Stimulated activated CD4-positive, alpha-beta T cell treated with anti-CD3 and anti-CD28 coated beads, Interleukin-12 subunit alpha, Interleukin-12 subunit beta, amount 100 ng/mL, for 24 hours (primary cell): ENCODE measurements around the gene YKT6.
"Not testable (repeated sequence)": the region's sequence is repeated elsewhere in the genome, so short reads cannot be mapped to it uniquely, and the experiment has no call there.

Experiments
- DNase-seq, 2 experiments: peaks; one replicate each; pipeline ENCODE4 v3.0.0-alpha.2; 2020; ENCODE audit warnings: low read depth in 2 of 2

Gene YKT6

GRCh38 chr7:44193011-44193802 is 7.6 kb upstream of the YKT6 start:
- DNase-seq: no peak

DNA sequence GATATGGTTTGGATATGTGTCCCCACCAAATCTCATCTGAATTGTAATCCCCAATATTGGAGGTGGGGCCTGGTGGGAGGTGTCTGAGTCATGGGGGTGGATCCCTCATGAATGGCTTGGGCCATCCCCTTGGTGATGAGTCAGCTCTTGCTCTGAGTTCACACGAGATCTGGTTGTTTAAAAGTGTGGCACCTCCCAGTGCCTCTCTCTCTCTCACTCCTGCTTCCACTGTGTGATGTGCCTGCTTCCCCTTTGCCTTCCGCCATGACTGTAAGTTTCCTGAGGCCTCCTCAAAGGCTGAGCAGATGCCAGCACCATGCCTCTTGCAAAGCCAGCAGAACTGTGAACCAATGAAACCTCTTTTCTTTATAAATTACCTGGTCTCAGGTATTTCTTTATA is 6.7 kb upstream of the YKT6 start:
- DNase-seq: peak; percentile 23 to 29

GRCh38 chr7:44194562-44195145 is 6.1 kb upstream of the YKT6 start:
- no peak for DNase-seq

- no peak for DNase-seq
These were observed 4.9 kb upstream of the YKT6 start for GRCh38 chr7:44195889-44196288.

- DNase-seq: peak in 1 of 2 experiments; percentile 12
These were observed 4.3 kb upstream of the YKT6 start for GRCh38 chr7:44196450-44196872.

DNA sequence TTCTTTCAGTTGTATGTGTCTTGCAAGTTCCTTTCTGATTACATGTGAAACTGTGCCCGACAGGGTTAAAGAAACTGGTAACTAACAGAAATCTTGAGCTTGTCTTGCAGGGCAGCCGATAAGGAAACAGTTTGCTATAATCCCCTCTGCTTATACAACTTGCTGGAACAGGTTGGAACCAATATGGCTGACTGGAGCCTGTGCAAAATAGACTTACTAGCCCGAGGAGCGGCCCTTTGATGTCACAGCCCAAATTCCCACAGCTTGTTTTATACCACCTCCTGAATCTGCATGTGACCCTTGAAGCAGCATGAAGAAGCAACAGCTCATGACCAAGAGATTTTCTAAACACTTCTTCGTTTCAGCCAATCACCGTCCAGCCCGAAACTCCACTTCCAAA is 3.3 kb upstream of the YKT6 start:
- DNase-seq: no peak

DNA sequence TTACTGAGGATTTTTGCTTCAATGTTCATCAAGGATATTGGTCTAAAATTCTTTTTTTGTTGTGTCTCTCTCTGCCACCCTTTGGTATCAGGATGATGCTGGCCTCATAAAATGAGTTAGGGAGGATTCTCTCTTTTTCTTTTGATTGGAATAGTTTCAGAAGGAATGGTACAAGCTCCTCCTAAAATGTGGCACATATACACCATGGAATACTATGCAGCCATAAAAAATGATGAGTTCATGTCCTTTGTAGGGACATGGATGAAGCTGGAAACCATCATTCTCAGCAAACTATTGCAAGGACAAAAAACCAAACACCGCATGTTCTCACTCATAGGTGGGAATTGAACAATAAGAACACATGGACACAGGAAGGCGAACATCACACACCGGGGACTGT is 615 bp upstream of the YKT6 start:
- not testable (repeated sequence) for DNase-seq

- no peak for DNase-seq
These were observed 1.0 kb downstream of the YKT6 start for GRCh38 chr7:44201813-44202212.

DNA sequence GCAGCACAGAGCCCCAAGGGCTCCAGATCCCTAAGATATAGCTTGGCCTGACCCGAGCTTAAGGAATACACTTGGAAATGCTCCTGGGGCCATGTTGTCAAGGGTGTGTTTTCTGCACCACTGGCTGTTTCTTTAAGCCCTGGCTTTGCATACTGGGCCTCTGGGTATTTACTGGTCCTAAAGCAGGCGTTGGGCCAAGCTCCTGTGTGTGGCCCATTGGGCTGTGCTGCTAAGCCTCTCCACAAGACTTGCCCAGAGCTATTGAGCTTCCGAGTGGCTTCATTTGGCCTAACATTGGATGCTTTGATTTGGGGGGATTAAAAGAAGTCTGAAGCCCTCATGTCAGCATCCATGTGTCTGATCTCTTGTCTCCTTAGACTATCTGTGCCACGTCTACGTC is 5.2 kb downstream of the YKT6 start:
- no peak for DNase-seq

- DNase-seq: no peak
These were observed 7.3 kb downstream of the YKT6 start for GRCh38 chr7:44208085-44208484.

DNA sequence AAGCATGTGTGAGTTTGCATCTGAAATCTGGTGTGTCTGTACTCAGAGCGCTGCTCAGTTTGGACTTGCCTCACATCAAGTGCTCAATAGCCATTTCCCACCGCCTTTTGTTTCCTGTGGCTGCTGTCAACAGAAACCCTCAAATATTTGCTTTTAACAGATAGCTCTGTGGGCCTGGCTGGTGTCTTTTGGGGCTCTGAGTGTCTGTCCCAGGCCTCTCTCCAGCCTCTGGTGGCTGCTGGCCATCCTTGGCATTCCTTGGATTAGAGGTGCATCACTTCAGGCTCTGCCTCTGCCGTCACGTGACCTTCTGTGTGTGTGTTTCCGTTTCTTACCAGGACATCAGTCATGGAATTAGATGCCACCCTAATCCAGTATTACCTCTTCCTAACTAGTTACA is 9.3 kb downstream of the YKT6 start:
- DNase-seq: no peak

DNA sequence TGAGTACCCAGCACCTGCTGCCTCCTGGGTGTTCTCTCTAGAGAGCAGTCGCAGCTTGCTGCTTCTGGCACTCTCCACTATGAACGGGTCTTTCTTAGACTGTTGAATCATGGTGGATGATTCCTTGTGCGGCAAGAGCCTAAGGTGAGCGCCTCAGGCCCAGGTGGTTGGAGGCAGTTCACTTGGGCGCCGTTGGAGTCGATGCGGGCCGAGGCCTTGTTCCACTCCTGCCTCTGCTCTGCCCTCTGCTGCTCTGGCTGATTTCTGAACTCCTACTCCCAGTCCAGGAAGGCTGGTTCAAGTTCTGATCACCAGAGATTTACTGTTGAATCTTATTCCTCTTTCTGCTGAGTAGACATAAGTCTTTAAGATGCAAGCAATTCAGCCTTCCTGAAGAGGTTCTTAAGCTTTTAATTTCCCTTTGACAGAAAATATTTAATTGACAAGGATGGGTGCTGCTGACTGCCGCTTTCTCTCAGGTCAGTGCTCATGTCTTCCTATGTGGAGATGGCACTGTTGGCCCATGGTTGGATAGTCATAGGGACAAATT is 10.4 kb downstream of the YKT6 start:
- no peak for DNase-seq

- DNase-seq: no peak
These were observed 11.2 kb downstream of the YKT6 start for GRCh38 chr7:44212018-44212417.

- DNase-seq: no peak
These were observed 11.9 kb downstream of the YKT6 start for GRCh38 chr7:44212581-44213184.

- no peak for DNase-seq
These were observed 12.6 kb downstream of the YKT6 start for GRCh38 chr7:44213206-44213876.

DNA sequence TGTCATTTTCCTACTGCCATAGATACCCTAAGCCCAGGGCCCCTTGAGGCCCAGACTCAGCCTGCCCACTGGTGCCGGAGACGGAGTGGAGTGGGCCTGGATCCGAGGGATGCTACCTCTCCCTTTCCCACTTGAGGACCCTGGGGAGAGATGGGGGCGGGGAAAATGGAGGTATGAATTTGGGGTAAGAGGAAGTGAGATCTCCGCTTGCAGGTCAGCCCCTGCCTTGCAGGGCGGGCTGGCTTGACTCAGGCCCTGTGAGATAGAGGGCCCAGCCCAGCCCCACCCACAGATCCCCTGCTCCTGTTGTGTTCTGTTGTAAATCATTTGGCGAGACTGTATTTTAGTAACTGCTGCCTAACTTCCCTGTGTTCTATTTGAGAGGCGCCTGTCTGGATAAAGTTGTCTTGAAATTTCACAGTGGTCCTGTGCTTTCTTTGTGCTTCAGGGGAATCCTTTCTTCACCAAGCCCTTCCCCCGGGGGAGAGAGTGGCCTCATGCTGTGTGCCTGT is 13.2 kb downstream of the YKT6 start:
- DNase-seq: no peak

DNA sequence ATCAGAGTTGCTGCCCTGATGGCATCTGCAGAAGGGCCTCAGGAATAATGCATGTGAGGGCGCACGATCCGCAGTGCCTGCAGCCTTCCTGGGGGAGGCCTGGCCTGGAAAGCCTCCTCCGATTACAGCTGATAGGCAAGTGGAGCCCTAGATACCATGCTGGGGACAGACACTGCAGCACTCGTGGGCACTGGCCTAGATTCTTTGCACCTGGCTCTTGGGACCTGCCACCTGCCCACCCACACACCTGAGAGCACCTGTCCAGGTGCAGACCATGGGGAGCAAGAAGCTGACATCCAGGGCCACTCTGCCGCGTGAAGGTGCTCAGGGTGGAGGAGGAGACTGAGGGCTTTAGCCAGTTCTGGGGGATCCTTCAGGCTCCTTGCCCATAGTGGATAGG is 14.8 kb downstream of the YKT6 start:
- DNase-seq: no peak

- no peak for DNase-seq
These were observed 15.2 kb downstream of the YKT6 start for GRCh38 chr7:44216019-44216418.

DNA sequence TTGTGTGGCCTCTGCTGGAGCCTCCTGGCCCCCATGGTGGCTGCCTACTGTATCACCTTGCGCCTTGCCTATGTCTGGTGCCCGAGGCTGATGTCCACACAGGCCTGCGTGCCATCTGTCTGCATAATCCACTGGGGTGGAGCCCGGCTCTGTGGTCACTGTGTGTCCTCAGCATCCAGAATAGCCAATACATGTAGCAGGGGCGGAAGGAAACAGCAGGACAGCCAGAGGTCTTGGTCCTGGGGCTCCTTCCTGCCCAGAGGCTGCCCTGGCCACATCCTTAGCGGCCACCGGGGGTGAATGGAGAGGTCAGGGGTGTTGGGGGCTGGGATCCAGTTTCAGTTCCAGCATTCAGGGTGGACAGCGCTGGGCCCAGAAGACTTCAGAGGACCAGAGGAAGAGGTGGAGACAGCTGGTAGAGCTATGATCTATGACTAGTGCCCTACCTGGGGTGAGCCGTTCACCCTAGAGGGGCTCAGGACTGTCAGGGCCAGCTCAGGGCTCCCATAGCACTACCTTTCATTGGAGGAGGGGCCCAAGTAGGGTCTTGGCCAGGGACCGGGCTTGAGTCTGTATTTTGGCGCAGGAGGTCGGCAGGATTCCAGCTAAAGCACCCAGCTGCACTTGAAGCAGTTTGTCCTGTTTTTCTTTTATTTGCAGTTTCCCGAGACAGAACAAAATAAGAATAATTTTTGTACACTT is 15.9 kb downstream of the YKT6 start:
- DNase-seq: no peak

DNA sequence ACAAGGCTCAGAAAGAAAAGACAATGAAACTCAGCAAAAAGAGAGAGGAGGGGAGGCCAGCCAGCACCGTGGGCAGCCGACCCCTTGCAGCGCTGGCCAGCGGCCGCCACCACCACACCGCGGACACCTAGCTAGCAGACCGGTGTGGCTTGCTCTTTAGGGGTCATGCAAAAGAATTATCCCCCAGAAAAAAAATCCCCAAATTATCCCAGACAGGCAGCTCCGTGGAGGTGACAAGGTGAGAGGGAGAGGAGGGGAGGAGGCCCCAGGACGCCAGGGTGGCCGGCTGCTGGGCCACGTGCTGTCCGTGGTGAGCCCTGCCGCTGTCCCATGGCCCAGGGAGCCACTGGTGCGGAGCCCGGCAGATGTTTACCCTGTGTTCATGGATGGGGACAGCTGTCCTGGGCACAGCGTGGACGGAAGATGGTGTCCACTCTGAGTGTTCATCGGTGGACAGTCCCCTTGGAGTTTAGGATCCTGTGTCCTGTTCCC is 16.5 kb downstream of the YKT6 start:
- DNase-seq: no peak

DNA sequence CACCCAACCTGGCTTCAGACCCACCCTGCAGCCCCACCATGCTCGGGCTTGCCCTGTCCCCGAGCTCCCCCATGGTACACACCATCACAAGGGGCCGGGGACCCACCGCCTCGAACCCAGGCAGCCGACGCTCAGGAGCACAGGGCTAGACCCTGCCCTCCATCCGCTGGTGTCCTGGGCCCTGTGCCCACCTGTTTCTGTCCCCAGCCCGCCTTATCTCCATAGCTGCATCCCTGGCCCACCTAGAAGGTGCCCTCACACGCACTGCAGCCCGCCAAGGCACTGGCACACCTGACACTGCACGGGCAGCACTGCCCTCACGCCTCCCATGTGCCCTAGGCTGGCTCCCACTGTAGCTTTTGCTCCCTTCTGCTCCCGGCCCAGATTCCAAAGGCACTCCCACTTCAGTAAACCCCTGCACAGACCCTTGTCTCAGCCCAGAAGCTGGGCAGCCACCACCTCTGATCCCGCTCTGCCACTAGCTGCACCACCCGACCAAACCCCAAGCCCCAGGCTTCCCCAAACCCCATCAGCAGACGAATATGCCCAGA is 17.1 kb downstream of the YKT6 start:
- DNase-seq: no peak
